GM06990 (cell line): ENCODE data around the gene CNTNAP2.

ENCODE experiments used
- DNase-seq: peaks from one replicate; pipeline ENCODE4 v3.0.0-alpha.2; 2011; ENCODE audit not compliant: insufficient read length; ENCODE audit errors: extremely low read depth
- H3K27me3 ChIP-seq: replicated peaks from 2 replicates; pipeline ENCODE4 v1.6.0; 2011; ENCODE audit warnings: low read length; ENCODE audit not compliant: control insufficient read depth, insufficient read depth
- H3K36me3 ChIP-seq: 2 replicates; pipeline ENCODE4 v1.5.1; 2011; ENCODE audit warnings: low read length; ENCODE audit not compliant: control insufficient read depth, insufficient read depth
- H3K4me3 ChIP-seq: replicated peaks from 2 replicates; pipeline ENCODE4 v1.5.1; 2011; ENCODE audit warnings: low read depth, mild to moderate bottlenecking, control low read depth, low read length
- CTCF ChIP-seq: IDR thresholded peaks from 2 replicates; pipeline ENCODE4 v1.5.1; 2011; ENCODE audit warnings: low read length, control low read depth, mild to moderate bottlenecking, inconsistent platforms; ENCODE audit not compliant: insufficient read depth, poor library complexity, severe bottlenecking

CNTNAP2 gene

GRCh38 chr7:147483634-147484292, 1367.2 kb downstream of the CNTNAP2 start:
- Histone ChIP-seq H3K27me3 (no peaks in the 10 kb centered on the region), H3K4me3 (no peak overlapping the region), H3K36me3 (no peaks in the 10 kb centered on the region)
- DNase-seq, result no peak
- no peak for TF ChIP-seq CTCF

- no peaks in the 10 kb centered on the region for H3K27me3 ChIP-seq
- no peak for DNase-seq
- no peaks in the 10 kb centered on the region for H3K36me3 ChIP-seq
- H3K4me3 ChIP-seq, result no peak overlapping the region
- TF ChIP-seq CTCF, result no peak
Observed at GRCh38 chr7:147485660-147486210, 1369.1 kb downstream of the CNTNAP2 start.

- Histone ChIP-seq H3K36me3 (no peaks in the 10 kb centered on the region), H3K4me3 (no peak overlapping the region), H3K27me3 (no peaks in the 10 kb centered on the region)
- no peak for DNase-seq
- no peak for TF ChIP-seq CTCF
Observed at GRCh38 chr7:147492606-147493005, 1376.0 kb downstream of the CNTNAP2 start.

GRCh38 chr7:147496209-147496608, 1379.6 kb downstream of the CNTNAP2 start:
- Histone ChIP-seq H3K27me3 (no peaks in the 10 kb centered on the region), H3K4me3 (no peak overlapping the region), H3K36me3 (no peaks in the 10 kb centered on the region)
- no peak for DNase-seq
- TF ChIP-seq CTCF, result no peak

GRCh38 chr7:147497246-147497645, 1380.6 kb downstream of the CNTNAP2 start:
- no peak for DNase-seq
- Histone ChIP-seq H3K4me3 (no peak overlapping the region), H3K27me3 (no peaks in the 10 kb centered on the region), H3K36me3 (no peaks in the 10 kb centered on the region)
- TF ChIP-seq CTCF, result no peak

- Histone ChIP-seq H3K36me3 (no peaks in the 10 kb centered on the region), H3K27me3 (no peaks in the 10 kb centered on the region), H3K4me3 (no peak overlapping the region)
- TF ChIP-seq CTCF, result no peak
- no peak for DNase-seq
Observed at GRCh38 chr7:147498081-147498480, 1381.5 kb downstream of the CNTNAP2 start.
